Measurements from ENCODE around the gene UNKL. TPM values are rescaled to one million over a fixed set of nuclear protein-coding genes. Genes with fewer than 3 reads are reported as not detected.

The UNKL gene
- total RNA-seq, 1 experiment from 2014 or later = 32.0 TPM

DNA sequence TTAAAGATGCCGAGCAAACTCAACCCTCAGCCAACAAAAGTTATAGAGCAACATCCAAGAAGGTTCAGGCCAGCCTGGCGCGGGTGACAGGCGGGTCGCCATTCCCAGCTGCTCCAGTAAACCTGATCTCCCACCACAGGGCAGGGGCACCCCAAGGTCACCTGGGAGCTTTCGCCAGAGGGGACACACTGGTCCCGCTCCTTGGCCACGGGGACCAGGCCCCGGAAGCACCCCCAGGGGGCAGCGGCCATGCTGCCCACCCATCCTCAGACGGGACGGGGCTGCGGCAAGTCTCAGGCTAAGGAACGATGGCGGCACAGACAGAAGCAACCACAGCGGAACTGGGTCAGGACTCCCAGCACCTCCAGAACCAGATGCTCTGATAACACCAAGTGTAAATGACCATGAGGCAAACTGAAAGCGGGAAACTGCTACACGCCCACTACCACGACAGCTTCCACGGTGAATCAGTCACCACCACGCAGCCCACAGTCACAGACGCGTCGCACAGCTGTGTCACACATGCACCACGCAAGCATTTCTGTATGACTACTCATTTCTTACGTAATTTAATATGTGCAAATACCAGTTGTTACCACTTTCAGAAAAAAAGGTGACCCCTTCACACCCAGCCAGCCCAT, 44.0 kb upstream of the UNKL start:
- H3K27me3 Mint-ChIP-seq (ENCODE audit: low read depth) = no peaks in the 10 kb centered on the region
- Histone ChIP-seq H3K56ac (ENCODE audit: insufficient read length, low read depth, low read length) (no peak overlapping the region), H2BK120ac (ENCODE audit: low read depth, low read length, poor library complexity, severe bottlenecking) (no peak overlapping the region), H3K9ac (ENCODE audit: extremely low read depth, insufficient read length, low read length) (no peak overlapping the region), H3K14ac (ENCODE audit: insufficient read depth, low read length) (no peak overlapping the region), H3K79me2 (ENCODE audit: insufficient read depth, low read length) (no peaks in the 10 kb centered on the region), H3K4me2 (ENCODE audit: insufficient read depth, insufficient read length, low read length) (no peak overlapping the region), H2BK5ac (ENCODE audit: insufficient read length, low read length) (no peak overlapping the region), H2BK15ac (ENCODE audit: low read depth, low read length) (no peak overlapping the region), H4K91ac (ENCODE audit: insufficient read length, low read depth, low read length) (no peak overlapping the region), H3T11ph (ENCODE audit: low read length) (no peak overlapping the region), H2AFZ (ENCODE audit: low read length) (no peak overlapping the region), H3K79me1 (ENCODE audit: insufficient read depth, low read depth, low read length, poor library complexity, severe bottlenecking) (no peaks in the 10 kb centered on the region), H3K4me1 (ENCODE audit: insufficient read depth, low read length) (no peaks in the 10 kb centered on the region), H3K23ac (ENCODE audit: insufficient read length, low read depth, low read length) (no peak overlapping the region), H4K20me1 (ENCODE audit: control insufficient read depth, insufficient read depth, insufficient read length) (no peaks in the 10 kb centered on the region), H2BK20ac (ENCODE audit: low read depth, low read length, poor library complexity, severe bottlenecking) (no peak overlapping the region), H3K27ac (ENCODE audit: insufficient read length, low read depth, low read length) (no peak overlapping the region), H3K9me3 (ENCODE audit: control insufficient read depth, low read depth, low read length) (no peaks in the 10 kb centered on the region), H3K23me2 (ENCODE audit: insufficient read length, low read depth, low read length, poor library complexity, severe bottlenecking) (no peaks in the 10 kb centered on the region), H4K8ac (replicated peaks; ENCODE audit: insufficient read length, low read depth, low read length) (no peak overlapping the region), H4K5ac (ENCODE audit: insufficient read length, low read depth, low read length) (no peak overlapping the region), H3K18ac (ENCODE audit: insufficient read length, low read depth, low read length) (no peak overlapping the region), H3K4ac (ENCODE audit: low read depth, low read length) (no peak overlapping the region), H3K27me3 (ENCODE audit: insufficient read depth, low read length) (no peaks in the 10 kb centered on the region), H2BK12ac (ENCODE audit: insufficient read length, low read depth, low read length) (no peak overlapping the region), H2AK5ac (ENCODE audit: insufficient read length, low read length) (no peak overlapping the region)
- TF ChIP-seq CTCF (conservative IDR thresholded peaks at IDR 0.05) = no peak
- no peak overlapping the region; a peak in 1 of 7 replicates for H3K27ac Mint-ChIP-seq
- H3K9me3 Mint-ChIP-seq = no peaks in the 10 kb centered on the region
- WGBS (ENCODE audit: extremely low coverage, insufficient read length, low lambda C conversion rate) = no CpG with 5 or more reads among the region's 26 CpGs
- no peaks in the 10 kb centered on the region for H3K4me1 Mint-ChIP-seq
- no peak for DNase-seq
- H3K36me3 Mint-ChIP-seq (ENCODE audit: insufficient read depth in 1 of 3, low read depth in 3 of 3) = peaks cover 2 to 33% (median 18%) of the 10 kb centered on the region in 3 experiments; a peak in 5 of 7 replicates
- H3K4me3 Mint-ChIP-seq = no peak overlapping the region
